ENCODE measurements around the gene USP49.
"Not testable (repeated sequence)": the region's sequence is repeated elsewhere in the genome, so short reads cannot be mapped to it uniquely, and the experiment has no call there.

Gene USP49

DNA sequence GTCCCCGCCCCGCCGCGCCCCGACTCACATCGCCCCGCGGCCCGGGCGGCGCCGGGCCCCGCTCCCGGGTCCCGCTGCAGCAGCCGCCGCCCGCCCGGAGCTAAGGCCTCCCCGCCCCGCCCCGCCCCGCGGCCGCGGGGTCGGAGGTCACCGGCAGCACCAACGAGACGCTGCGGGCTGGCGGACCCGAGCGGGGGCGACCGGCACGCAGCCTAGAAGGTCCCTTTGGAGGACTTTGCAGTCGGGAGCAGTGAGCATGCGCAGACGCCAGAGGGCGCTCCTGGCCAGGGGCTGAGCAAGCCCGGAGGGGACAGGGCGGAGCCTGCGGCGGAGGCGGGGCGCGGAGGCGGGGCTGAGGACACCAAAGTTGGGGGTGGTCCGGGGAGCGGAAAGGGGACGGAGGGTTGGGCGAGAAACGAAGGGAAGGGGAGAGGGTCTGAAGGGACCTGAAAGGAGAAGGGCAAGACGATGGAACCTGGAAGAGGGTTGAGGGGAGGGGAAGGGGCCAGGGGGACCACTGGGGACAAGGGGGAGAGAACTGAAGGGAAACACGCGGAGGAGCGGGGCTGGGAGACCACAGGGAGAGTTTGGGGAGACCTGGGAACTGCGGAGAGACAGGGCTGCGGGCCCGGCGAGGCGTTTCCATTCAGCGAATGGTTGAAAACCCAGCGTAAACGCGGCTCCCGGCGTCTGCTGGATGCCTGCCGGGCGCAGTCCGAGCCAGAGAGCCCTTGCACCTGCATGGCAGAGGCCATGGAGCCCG, 115.2 kb downstream of the USP49 start, which contains the start of gene FRS3:
FRS3 (minus strand) TSS at position 113 of the 763 bp plus-strand sequence. CDS start 2,913 bp downstream, outside the sequence.
- DNase-seq (ENCODE audit: low spot score), result peak; percentile 98

DNA sequence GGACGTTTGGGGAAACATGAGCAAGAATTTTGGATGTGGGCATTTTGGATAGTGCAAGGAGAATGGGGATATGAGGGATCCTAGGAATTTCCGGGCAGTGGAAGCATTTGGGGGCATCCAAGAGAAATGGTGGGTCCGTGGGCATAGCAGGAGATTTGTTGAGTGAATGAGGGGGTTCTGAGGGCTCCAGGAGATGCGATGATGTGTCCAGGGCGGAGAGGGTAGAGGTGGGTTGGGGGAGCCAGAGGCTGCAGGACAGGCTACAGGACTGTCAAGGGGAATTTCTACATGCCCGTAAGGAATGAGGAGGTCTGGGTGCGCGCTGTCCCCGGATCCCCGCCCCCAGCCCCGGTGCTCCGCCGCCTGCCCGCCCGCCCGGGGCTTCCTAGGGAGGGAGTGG, 115.8 kb downstream of the USP49 start:
- DNase-seq (ENCODE audit: low spot score), result no peak

DNA sequence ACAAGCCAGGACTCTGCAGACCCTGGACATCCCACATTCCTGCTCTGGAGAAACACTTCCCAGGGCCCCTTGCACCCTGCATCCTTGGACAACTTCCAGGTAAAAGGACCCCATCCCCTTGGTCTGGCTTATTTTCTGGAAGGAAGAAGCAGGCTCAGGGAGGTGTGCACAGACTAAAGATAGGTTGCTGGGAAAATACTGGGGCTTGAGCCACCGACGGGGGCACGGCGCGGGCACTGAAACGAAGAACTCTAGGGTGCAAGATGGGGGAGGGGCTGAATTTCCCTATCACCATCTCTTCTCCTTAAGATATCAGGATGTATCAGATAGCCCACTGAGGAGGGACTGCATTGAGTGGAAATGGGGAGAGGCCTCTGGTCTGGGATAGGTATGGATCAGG, 116.3 kb downstream of the USP49 start:
- no peak for DNase-seq (ENCODE audit: low spot score)

DNA sequence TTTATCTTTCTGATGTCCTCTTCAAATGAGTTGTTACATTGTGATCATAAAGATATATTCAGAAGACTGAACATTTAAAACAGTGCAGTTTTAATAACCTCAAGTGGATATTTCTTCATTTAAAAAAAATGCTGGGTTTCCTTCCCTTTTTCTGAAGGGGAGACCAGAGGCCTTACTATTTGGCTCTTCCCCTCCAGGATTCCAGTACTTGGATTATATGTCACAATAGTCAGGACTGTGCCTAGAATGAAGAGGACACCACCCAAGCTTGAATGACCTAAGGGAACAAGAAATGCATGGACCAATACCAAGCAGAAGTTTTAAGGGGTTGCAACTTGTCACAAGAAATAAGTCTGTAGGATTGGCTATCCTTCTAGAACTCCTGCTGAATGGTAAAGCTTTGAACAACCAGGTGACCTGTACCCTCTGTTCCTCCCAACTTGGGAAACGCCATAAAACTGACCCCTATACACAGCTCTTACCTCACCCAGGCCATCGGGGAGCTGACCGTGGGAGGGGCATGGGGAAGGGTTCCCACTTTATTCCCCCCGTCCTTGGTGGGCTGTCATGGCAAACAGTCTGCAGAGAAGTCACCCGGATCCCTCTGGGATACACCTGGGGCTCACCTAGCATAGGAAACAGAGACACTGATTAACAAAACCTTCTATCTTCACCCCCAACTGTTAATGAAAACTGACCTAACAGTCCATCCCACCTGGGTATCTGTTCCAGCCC, 117.5 kb downstream of the USP49 start:
- no peak for DNase-seq (ENCODE audit: low spot score)

DNA sequence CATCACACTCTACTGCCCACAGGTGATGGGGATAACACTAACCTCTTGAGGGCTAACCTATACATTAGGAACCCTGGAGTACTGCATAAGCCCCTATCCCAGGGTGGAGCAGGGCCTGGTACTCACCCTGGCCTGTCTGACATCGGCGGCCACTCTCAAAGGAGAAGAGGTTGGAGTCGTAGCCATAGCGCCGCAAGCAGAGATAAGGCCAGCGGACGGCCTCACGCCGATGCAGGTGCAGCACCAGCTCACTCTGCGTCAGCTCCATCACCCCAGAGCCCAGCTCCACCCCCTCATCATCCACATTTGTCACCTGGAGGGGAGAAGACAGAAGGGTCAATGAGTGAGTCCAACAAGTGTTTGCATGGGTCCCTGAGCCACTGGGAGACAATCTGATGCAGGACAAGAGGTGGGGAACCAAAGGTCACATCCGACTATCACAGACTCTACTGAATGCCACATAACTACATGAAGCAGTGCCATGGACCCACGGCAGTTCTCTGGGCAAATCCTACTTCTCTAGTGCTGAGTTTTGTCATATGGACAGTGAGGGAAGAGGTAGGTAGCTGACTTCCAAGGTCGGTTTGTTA, 119.8 kb downstream of the USP49 start:
- DNase-seq (ENCODE audit: low spot score), result no peak

DNA sequence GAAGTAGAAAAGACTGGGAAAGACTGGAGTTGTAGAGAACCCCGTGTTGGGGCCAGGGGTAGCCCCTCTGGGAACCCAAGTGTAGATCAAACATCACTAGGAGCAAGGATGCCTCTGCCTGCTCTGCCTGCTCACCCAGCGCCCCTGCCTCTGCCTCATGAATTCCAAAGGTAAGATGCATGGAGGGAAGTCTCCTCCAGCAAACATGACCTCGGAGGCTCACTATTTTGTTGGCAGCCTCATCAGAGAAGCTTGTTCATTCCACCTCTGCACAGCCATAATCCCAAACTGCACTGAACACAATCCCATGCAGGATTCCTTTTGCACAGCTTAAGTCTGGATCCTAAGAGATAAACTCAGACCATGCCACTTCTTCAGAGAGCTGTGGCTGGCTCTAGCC, 120.3 kb downstream of the USP49 start:
- DNase-seq (ENCODE audit: low spot score), result no peak

DNA sequence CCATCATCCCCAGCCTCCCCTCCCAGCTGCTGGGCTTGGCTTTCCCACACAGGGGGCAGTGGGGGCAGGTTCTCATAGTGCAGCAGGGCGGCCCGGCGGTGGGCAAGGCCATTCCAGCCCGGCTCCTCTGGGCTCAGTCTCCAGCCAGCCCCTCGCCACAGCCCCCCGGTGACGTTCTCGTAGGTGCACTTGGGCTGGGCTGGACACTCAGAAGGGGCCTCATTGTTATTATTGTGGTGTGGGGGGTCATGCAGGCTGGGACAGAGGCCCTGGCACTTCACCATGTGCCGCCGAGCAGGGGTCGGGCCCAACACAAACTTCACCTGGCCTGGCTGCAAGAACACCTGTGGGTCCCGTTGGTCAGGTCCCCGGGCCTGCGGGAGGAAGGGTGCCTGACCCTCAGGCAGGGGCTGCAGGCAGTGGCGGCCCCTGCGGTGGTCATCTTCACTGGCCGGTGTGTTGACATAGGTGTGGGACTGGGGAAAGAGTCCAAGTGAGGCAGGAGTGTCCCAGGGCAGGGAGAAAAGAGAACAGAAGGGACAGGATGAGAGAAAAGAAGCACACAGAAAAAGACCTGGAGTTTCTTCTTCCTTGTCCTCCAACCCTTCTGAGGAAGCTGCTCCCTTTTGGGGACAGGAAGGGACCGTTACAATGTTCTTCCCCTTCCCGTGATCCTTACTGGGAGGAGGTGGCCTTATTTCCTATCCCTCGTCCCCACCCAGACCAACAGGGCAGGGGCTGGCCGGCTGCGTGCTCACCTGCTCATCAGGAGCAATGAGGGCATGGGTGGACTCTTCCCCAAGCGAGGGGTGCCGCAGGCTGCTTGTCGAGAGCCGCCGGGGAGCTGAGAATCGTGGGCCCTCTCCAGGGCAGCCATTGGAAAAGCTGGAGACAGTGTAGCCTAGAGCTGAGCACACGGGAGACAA, 123.9 kb downstream of the USP49 start:
- no peak for DNase-seq (ENCODE audit: low spot score)

DNA sequence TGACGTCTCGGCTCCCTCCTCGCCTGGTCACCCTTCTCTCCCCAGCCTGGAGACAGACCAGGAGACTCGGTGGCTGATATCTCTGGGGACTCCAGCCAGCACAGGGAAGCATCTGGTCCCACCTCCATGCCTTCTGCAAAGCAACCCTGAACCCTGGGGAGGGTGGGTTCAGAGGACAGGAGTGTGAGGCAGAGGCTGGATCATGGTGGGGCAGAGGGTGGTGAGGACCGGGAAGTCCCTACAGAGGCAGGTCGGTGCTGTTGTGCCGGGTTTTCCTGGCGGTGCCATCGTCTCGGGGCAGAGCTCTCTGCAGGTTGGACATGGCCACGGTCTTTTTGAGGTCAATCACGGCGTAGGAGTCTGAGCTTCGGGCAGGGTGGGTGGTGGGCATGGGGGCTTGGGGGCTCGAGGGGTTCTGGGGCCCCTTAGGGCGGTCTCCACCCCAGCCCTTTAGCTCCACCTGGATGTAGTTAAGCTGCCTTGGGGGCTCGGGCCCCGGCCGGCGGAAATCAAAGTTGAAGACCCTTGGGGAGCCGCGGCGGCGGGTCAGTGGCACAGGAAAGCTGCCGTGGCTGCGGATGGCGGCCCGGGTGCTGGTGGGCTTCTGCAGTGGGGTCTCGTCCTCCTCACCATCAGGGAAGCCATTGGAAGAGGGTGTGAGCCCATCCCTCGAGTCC, 124.7 kb downstream of the USP49 start:
- no peak for DNase-seq (ENCODE audit: low spot score)

DNA sequence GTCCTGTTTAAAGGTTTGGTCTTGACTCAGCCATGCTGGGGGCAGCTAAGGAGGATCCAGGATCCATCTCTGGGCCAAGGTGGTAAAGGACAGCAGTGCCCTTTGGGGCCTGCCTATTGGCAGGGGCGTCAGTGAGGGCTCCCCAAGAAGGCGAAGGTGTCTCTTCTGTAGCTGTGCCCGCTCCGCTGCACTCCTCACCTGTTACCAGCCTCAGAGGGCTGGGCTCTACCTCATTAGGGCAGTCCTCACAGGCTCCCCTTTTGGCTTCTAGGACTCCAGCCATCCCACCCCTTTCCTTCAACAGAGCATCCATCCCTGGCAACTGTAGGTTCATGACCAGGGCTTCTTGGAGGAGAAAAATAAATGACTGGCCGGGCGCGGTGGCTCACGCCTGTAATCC, 125.8 kb downstream of the USP49 start:
- DNase-seq (ENCODE audit: low spot score), result no peak

DNA sequence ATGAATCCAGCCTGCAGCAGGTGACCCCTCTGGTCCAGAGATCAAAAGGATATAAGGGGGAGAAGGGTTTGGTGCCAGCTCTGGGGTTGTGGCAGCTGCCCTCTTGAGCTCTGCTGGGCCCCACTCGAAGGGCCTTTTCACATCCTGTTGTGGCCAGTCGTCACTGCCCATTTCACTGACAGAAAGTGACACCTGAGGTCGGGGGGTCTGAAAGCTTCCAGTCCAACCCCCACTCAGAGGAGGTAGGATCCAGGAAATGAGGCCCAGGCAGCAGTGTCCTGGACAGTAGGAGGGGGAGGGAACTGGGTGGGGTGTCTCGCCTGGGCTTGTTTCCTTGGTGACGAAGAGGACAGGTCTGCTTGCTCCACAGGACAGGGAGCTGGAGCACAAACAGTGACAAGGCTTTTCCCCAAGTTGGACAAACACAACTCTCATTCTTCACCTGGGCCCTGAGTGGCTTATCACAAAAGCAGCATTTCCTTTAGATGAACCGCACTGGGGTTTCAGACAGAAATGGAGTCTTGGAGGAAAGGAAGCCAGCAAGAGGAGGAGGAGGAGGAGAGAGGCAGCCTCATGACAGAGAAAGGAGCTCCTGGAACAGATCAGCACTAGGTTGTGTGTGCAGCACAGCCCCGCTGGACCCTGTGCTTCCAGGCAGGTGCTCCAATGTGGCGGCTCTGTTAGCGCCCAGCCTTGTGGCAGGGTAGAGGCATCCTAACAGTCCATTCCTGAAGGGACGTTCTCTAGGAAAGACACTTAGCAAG, 126.4 kb downstream of the USP49 start:
- no peak for DNase-seq (ENCODE audit: low spot score)

DNA sequence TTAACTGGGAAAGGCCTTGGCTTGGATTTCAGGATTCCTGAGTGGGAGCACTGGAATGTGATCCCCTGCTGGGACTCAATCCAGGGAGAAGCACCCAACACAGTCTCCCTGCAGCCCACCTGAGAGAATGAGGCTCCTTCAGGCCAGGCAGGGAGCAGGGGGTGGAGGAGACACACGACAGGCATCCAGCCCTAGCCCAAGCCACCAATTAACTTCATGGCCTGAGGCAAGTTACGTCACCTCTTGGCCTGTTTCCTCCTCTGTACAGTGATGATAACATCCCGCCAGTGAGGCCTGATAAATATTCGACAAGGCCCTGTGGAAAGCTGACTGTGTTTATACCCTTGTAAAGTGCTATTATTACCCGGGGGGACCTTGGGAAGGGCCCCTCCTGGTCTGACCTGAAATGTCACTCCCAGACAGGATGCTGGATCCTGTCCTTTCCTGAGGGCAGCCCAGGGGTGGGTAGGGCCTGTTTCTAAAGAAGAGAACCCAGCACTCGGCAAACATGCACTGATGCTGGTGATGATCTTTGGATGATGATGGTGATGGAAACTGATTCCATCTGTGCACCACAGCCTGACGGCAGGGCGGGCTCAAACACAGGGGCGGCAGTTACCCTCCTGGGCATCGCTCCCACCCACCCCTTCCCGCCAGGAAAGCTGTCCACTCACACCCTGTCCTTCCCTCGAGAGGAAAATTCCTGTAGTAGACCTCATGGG, 127.9 kb downstream of the USP49 start:
- DNase-seq (ENCODE audit: low spot score), result peak; percentile 92

DNA sequence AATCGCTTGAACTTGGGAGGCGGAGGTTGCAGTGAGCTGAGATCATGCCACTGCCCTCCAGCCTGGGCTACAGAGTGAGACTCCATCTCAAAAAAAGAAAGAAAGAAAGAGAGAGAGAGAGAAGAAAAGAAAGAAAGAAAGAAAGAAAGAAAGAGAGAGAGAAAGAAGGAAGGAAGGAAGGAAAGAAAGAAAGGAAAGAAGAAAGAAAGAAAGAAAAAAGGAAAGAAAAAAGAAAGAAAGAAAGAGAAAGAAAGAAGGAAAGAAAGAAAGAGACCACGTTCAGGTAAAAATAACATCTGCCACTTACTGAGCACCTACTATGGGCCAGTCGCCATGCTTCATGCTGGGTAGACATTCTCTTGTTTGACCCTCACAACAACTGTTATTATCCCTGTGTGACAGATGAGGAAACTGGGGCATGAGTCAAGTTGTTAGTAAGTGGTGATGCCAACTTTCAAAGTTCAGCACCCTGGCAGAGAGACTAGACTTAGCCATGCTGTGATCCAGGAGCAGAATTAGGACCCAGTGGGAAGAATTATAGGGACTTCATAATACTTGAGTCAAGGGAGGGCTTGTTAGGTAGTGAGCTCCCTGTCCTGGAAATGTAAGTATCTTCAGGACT, 129.0 kb downstream of the USP49 start:
- DNase-seq (ENCODE audit: low spot score), result not testable (repeated sequence)

DNA sequence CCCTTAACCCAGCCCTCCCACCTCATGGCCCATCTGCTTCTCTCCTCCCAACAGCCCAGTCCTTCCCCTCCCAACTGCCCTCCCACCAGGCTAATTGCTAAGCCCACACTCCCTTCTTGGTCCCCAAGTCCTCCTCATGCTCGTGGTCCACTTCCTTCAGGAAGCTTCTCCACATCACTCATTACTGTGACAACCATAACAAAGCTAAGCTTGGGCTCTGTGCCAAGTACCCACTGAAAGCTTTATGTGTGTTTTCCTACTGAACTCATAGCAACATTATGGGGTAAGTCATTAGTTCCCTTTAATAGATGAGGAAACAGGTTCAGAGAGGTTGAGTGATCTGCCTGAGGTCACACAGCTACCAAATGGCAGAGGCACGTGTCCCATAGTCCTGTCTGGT, 131.7 kb downstream of the USP49 start:
- DNase-seq (ENCODE audit: low spot score), result no peak

DNA sequence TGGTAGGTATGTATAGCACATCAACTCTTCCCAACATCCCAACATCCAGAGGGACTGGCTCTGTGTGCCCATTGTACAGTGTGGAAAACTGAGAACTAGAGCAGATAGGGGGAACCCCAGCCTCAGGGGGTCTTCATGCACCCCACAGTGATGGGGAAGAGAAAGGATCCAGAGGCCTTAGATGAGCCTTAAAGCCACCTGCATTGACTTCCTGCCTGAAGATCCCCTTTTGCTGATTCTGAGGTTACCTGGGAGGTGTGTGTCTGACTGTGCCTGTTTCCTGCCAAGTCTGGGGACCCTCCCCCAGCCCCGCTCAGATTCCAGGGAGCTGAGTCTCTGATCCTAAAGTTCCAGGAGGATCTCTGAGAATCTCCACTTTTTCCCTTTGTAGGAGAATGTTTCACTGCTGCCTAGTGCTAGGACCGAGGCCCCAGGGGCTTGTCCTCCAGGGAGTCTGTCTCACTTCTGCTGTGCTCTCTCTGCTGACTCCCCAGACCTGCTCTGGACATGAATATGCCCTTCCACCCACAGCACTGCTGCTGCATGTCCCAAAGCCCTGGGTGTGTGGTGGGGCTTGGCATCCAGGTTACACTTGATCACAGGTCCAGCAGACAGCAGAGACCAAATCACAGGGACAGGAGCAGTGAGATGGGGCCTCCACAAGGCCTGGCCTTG, 135.1 kb downstream of the USP49 start:
- no peak for DNase-seq (ENCODE audit: low spot score)

DNA sequence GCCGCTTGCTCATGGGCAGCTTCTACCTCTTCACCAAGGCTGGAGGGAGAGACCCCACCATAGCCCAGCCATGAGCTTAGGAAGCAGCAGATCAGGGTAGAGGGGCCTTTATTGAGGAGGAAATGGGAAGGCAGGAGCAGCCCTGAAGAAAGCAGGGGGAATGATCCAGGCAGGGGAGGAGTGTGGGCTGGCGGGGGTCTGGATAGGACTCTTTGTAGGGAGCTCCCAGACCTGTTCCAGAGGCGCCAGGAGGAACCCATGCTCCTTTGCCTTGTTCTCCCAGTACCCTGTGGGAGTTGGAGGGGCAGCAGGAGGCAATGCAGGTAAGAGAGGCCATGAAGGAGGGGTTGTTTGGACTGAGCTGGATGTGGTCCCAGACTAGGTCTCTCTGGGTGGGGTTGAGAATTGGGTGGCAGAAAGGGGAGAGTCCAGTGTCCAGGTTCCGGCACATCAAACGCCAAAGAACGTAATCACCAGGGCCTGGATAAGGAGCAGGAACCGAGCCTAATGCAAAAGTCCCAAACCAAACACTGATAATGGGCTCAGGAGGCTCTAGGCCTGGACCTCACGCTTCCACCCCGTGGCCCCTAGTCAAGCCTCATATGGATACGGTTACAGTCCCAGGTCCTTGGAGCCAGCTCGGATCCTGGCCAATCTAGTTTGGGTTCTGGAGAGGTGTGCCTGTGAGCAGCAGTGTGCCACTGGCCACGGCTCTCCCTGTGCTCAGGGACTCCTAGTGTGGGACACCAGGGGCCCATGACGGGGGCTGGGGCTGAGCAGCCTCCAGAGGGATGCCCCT, 135.9 kb downstream of the USP49 start:
- DNase-seq (ENCODE audit: low spot score), result no peak

DNA sequence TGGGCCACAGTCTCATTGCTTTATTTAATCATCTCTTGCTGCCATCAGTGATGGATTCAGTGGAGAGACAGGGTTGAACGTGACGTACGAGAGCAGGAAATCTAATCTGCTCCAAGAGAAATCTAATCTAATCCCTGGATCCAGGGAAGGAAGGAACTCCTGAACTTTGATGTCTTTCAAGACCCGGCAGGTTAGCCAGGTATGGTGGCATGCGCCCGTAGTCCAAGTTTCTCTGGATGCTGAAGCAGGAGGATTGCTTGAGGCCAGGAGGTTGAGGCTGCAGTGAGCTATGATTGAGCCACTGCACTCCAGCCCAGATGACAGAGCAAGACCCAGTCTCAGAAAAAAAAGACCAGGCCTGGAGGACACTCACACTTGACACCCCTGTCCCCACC, 136.5 kb downstream of the USP49 start:
- no peak for DNase-seq (ENCODE audit: low spot score)

DNA sequence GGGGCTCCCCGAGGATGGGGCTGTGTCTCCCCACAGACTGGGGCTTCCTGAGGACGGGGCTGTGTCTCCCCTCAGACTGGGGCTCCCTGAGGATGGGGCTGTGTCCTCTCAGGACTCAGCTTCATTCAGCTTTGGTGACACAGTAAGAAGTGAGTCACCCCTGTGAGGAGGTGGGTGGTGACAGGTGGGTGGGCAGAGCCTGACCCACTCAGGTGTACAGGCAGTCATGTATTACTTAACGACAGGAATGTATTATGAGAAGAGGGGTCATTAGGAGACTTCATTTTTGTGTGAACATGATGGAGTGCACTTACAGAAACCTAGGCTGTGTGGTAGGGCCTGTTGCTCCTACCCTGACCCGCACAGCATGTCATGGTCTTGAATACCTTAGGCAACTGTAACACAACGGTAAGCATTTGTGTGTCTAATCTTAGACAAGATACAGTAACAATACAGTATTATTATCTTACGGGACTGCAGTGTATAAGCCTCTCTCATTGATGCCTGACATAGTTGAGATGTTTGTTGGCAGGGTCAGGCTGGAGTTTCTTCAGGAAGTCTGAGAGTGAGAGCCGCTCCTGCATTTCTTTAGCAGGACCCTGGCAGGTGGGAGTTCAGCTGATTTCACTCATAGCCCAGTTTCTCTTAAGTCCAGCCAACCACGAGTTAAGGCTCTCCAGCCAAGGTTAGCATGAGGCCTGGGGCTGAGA, 137.1 kb downstream of the USP49 start:
- no peak for DNase-seq (ENCODE audit: low spot score)

Data from AG08395 (cell line).